ENCODE measurements around the gene RHOD.

GRCh38 chr11:67016550-67016949, 40.1 kb upstream of the RHOD start:
- no peak for TF ChIP-seq CTCF (IDR thresholded peaks at IDR 0.05)
- no peak for TF ChIP-seq POLR2A (IDR thresholded peaks at IDR 0.05)
